Measurements from ENCODE around the gene BCL2L1. TPM values are rescaled to one million over a fixed set of nuclear protein-coding genes. Genes with fewer than 3 reads are reported as not detected.

The BCL2L1 gene
- total RNA-seq, 1 donor from 2014 or later: 174 TPM

DNA sequence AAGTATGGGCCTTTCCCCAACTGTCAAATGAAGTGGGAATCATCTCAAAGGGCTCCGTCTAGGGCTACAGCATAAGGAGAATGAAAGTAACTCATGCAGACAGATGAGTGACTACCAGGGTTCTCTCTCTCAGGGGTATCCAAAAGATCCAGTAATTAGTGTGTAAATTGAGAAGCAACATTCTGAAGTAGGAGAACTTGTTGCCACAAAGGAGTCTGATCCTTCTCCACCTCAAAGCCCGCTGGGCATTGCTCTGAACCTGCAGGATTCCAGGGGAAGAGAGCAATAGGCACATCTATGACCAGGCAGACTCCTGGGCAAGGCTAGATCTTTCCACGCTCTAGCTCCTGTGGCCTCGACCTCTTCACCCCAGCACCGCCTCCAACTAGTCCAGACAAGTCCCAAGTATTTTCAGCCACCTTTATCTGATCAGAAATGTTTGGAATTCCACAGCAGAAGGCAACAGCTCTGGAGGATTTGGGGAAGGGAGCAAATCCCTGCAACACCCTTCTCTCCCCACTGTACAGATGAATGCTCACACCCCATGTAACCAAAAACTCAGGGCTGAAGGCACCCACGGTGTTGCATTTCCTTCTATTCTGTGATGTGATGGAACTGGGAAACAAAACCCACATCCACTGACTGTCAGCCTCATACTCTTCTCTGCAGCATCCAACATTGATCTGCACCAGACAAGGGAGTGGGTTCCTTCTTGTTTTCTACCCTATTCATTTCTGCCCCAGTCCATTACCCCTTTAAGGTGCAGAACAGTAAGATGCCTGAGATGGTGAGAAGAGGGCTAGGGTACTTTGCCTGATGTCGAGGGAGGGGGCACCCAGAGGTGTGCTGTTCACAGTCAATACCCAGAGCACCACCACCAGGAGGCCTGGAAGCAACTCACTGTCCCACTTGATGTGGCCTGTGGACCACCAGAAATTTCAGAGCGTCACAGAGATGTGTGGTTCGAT lies 44.0 kb downstream of the BCL2L1 start:
- Histone ChIP-seq H3K36me3 (peaks cover 12% of the 10 kb centered on the region), H3K27ac (peak overlapping the region; percentile 85), H3K4me1 (peaks cover 96% of the 10 kb centered on the region), H3K9me3 (no peaks in the 10 kb centered on the region), H3K27me3 (no peaks in the 10 kb centered on the region), H3K4me3 (no peak overlapping the region)
- intact Hi-C loops (cut with DNase I): no loop called here
- ATAC-seq (peak; percentile 35), DNase-seq (no peak)
- TF ChIP-seq, protein P1, sequence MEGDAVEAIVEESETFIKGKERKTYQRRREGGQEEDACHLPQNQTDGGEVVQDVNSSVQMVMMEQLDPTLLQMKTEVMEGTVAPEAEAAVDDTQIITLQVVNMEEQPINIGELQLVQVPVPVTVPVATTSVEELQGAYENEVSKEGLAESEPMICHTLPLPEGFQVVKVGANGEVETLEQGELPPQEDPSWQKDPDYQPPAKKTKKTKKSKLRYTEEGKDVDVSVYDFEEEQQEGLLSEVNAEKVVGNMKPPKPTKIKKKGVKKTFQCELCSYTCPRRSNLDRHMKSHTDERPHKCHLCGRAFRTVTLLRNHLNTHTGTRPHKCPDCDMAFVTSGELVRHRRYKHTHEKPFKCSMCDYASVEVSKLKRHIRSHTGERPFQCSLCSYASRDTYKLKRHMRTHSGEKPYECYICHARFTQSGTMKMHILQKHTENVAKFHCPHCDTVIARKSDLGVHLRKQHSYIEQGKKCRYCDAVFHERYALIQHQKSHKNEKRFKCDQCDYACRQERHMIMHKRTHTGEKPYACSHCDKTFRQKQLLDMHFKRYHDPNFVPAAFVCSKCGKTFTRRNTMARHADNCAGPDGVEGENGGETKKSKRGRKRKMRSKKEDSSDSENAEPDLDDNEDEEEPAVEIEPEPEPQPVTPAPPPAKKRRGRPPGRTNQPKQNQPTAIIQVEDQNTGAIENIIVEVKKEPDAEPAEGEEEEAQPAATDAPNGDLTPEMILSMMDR (IDR thresholded peaks at IDR 0.05): no peak

DNA sequence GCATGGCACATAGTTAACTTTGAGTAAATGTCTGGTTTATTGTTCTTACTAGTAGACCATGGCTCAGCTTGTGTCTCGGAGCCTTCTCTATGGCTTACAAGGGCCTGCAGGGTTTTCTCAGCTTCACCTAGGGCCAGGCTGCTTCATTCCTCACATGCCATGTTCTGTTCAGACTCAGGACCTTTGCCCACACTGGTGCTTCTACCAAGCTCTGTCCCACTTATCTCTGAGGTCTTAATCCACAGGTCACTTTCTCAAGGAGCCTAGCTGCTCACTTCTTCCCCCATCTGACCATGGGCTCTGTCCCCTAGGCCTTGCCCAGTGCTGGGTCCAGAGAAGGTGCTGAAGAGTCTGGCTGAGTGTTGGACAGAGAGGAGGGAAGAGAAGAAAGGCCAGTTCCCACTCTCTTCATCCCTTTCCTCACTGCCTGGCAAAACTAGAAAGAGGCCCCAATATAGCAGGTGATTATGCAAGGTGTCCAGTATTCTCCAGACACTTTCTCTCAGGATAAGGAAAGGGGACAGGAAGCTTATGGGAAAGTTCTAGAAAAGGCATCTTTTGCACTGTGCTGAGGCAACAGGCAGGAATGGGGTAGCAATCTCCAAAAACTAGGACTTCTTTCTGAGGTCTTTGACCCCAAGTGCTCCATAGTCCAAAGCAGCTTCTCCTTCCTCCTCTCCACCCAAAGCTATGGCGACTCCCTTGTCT lies 45.0 kb downstream of the BCL2L1 start:
- peaks cover 12% of the 10 kb centered on the region for H3K36me3 ChIP-seq
- H3K27me3 ChIP-seq: no peaks in the 10 kb centered on the region
- DNase-seq (no peak), ATAC-seq (no peak)
- no peak overlapping the region for H3K4me3 ChIP-seq
- H3K4me1 ChIP-seq: peaks cover 98% of the 10 kb centered on the region
- H3K27ac ChIP-seq: peak overlapping the region; percentile 85
- no peaks in the 10 kb centered on the region for H3K9me3 ChIP-seq
- intact Hi-C loops (cut with DNase I): no loop called here
- TF ChIP-seq, protein P1 (IDR thresholded peaks at IDR 0.05): no peak

DNA sequence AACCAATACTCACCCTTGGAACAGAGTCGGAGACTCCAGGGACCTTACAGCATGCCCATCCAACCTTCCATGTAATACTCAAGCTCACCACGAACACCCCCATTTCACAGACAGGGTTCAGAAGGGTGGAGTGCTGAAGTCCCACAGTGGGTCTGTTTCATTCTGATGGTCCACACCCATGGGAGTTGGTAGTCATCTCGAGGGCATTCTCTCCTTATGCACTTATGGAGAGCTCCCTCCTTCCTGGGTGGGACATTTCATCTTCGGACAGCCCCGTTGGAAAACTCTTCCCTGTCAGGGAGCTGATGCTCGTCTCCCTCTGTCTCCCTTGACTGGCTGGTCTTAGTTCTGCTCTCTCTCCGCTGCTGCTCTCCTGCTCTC lies 46.1 kb downstream of the BCL2L1 start:
- ATAC-seq (no peak), DNase-seq (no peak)

DNA sequence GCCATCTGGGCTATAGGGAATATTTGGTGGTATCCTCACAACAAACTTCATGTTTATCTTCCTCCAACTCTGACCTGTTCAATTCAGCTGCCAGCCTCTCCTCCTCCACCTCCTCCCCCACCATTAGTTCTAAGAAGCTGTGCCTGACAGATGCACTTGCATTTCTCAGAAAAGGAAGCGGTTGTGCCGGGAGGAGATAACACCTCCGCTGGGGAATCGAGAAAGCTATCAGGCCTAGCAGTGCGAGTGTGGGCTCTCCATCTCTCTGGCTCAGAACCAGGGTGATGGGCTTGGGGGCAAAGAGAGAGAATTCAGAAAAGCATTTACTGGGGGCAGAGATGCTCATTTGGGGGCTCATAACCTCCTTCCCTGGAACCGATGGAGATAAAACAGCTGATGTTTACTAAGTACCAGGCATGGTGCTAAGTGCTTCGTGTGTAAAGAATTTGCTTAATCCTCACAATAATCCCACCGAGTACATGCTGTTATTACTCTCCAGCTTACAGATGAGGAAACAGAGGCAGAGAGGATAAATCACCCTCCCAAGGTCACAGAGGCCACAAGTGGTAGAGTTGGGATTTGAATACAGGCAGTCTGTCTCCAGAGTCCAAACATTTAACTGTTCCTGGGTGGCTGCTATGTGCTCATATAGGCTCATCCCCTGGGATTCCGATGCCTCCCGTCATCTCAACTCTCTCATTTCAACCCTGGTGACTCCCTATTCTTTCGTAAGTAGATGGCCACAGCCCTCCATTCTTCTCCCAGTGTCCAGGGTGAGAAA lies 46.6 kb downstream of the BCL2L1 start:
- TF ChIP-seq, protein P1 (IDR thresholded peaks at IDR 0.05): no peak
- intact Hi-C loops (cut with DNase I): no loop called here
- no peaks in the 10 kb centered on the region for H3K27me3 ChIP-seq
- no peaks in the 10 kb centered on the region for H3K9me3 ChIP-seq
- H3K4me3 ChIP-seq: peak overlapping the region; percentile 34
- peaks cover 12% of the 10 kb centered on the region for H3K36me3 ChIP-seq
- H3K27ac ChIP-seq: peak overlapping the region; percentile 85
- DNase-seq (no peak), ATAC-seq (peak; percentile 44)
- peaks cover 100% of the 10 kb centered on the region for H3K4me1 ChIP-seq

More for the DNA sequence above, 46.1 kb downstream of the BCL2L1 start:
- Histone ChIP-seq H3K27me3 (no peaks in the 10 kb centered on the region), H3K27ac (peak overlapping the region; percentile 85), H3K4me3 (no peak overlapping the region), H3K9me3 (no peaks in the 10 kb centered on the region), H3K4me1 (peaks cover 99% of the 10 kb centered on the region), H3K36me3 (peaks cover 12% of the 10 kb centered on the region)
- intact Hi-C loops (cut with DNase I): no loop called here
- TF ChIP-seq, protein P1 (IDR thresholded peaks at IDR 0.05): no peak

Measured in upper lobe of right lung (tissue), 1 donor.